HG03460 (cell line): ENCODE measurements around the gene H2AZ2.
"Not testable (repeated sequence)": the region's sequence is repeated elsewhere in the genome, so short reads cannot be mapped to it uniquely, and the experiment has no call there.

Experiments used
- ATAC-seq: cut with Tn5 transposase; IDR thresholded peaks from one replicate; pipeline ENCODE4 v1.9.1; 2021; ENCODE audit not compliant: unreplicated experiment

H2AZ2 gene

GRCh38 chr7:44823255-44823781, 24.6 kb downstream of the H2AZ2 start:
- no peak for ATAC-seq

- ATAC-seq, result no peak
Measured at GRCh38 chr7:44819292-44819691, 28.6 kb downstream of the H2AZ2 start.

GRCh38 chr7:44814919-44815318, 33.0 kb downstream of the H2AZ2 start:
- no peak for ATAC-seq

- no peak for ATAC-seq
Measured at GRCh38 chr7:44811571-44811970, 36.3 kb downstream of the H2AZ2 start.

- ATAC-seq, result no peak
Measured at GRCh38 chr7:44811093-44811492, 36.8 kb downstream of the H2AZ2 start.

- no peak for ATAC-seq
Measured at GRCh38 chr7:44808914-44809393, 38.9 kb downstream of the H2AZ2 start.

- ATAC-seq, result no peak
Measured at GRCh38 chr7:44805950-44806349, 41.9 kb downstream of the H2AZ2 start.

GRCh38 chr7:44803828-44804519, 43.9 kb downstream of the H2AZ2 start:
- ATAC-seq, result not testable (repeated sequence)

- no peak for ATAC-seq
Measured at GRCh38 chr7:44802418-44803025, 45.4 kb downstream of the H2AZ2 start.

- no peak for ATAC-seq
Measured at GRCh38 chr7:44801890-44802289, 46.0 kb downstream of the H2AZ2 start.

GRCh38 chr7:44799939-44800338, 47.9 kb downstream of the H2AZ2 start:
- no peak for ATAC-seq

GRCh38 chr7:44798649-44799305, 49.1 kb downstream of the H2AZ2 start:
- no peak for ATAC-seq

- ATAC-seq, result peak; percentile 52
Measured at GRCh38 chr7:44797329-44798258, 50.3 kb downstream of the H2AZ2 start.

- peak; percentile 91 for ATAC-seq
Measured at GRCh38 chr7:44796504-44797328, 51.2 kb downstream of the H2AZ2 start, which contains the start of gene PPIA. PPIA (plus strand) TSS chr7:44796681; CDS start chr7:44796725, 44 bp downstream.

- no peak for ATAC-seq
Measured at GRCh38 chr7:44796034-44796503, 51.8 kb downstream of the H2AZ2 start.

- no peak for ATAC-seq
Measured at GRCh38 chr7:44794331-44794730, 53.6 kb downstream of the H2AZ2 start.

GRCh38 chr7:44793919-44794318, 54.0 kb downstream of the H2AZ2 start:
- no peak for ATAC-seq

- ATAC-seq, result no peak
Measured at GRCh38 chr7:44791278-44792219, 56.3 kb downstream of the H2AZ2 start.

- ATAC-seq, result no peak
Measured at GRCh38 chr7:44789990-44790389, 57.9 kb downstream of the H2AZ2 start.
